Jurkat, Clone E6-1 (cell line): Measurements from ENCODE around the gene ELK3. TPM values are rescaled to one million over a fixed set of nuclear protein-coding genes. Genes with fewer than 3 reads are reported as not detected.

Source experiments
- DNase-seq: peaks from one replicate; pipeline ENCODE4 v3.0.0-alpha.2; 2011; ENCODE audit warnings: low read depth, low spot score
- H3K4me3 ChIP-seq: 2 replicates; pipeline ENCODE4 v1.5.1; 2011; ENCODE audit warnings: mild to moderate bottlenecking, low read length, control low read depth, moderate library complexity
- polyA plus RNA-seq: library from polyadenylated mRNA; unstranded; fragments of >200 nt; gene quantifications from one replicate; pipeline ENCODE4 v1.2.1, GENCODE V29; 2012; ENCODE audit warnings: missing spikeins; ENCODE audit not compliant: insufficient read length, insufficient read depth

The ELK3 gene
- 2.6 TPM for polyA plus RNA-seq

GRCh38 chr12:96193725-96194575 is at the start of gene ELK3:
Gene ELK3, plus strand, starts transcription at chr12:96194375.
- DNase-seq: peak; percentile 36
- peak within 1 kb of the TSS; percentile 79 for H3K4me3 ChIP-seq

DNA sequence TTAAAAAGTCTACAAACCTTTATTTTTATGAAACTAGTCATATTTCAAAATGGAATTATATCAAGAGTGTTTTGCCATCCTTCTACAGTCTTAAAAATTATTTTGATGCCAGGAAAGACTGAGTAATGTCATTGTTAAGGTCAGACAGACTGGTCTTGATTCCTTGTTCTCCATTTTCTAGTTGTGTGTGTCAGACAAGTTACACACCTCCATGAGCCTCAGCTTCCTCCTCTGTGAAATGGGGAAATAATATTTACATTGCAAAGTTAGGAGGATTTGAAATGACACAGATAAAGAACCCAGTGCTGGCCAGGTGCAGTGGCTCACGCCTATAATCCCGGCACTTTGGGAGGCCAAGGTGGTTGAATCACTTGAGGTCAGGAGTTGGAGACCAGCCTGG is 47.4 kb upstream of the ELK3 start:
- DNase-seq: no peak
- no peak overlapping the region for H3K4me3 ChIP-seq

GRCh38 chr12:96150442-96150841 is 43.7 kb upstream of the ELK3 start:
- DNase-seq: no peak
- H3K4me3 ChIP-seq: no peak overlapping the region

- H3K4me3 ChIP-seq: no peak overlapping the region
- no peak for DNase-seq
These were observed 42.0 kb upstream of the ELK3 start for GRCh38 chr12:96152164-96152563.

DNA sequence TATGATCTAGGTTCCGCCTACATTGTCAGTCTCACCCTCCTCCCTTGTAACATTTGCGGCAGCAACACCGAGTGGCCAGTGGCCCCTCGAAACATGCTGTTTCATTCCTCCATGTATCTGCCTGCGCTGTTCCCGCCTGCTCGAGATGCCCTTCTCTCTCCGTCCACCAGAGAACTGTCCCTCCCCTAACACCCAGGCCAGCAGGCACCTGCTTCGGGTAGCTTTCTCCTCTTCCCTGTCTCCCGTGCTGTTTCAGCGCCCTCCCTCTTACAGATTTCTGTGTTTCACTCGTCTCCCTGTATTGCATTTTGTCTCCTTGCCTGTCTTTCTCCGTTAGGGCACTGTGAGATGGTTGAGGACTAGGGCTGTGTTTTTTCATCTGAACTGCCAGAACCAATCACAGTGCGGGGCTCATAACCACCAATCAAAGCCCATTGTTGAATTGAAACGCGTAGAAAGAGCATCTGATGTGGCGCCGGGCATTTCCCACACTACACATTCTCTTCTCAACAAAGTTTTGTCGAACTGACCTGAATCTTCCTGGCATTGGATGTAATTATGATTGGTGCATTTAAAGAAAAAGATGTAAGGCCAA is 40.9 kb upstream of the ELK3 start:
- no peak for DNase-seq
- no peak overlapping the region for H3K4me3 ChIP-seq

GRCh38 chr12:96155181-96155580 is 39.0 kb upstream of the ELK3 start:
- H3K4me3 ChIP-seq: no peak overlapping the region
- DNase-seq: no peak

- no peak for DNase-seq
- H3K4me3 ChIP-seq: no peak overlapping the region
These were observed 38.4 kb upstream of the ELK3 start for GRCh38 chr12:96155781-96156180.

- DNase-seq: no peak
- no peak overlapping the region for H3K4me3 ChIP-seq
These were observed 38.0 kb upstream of the ELK3 start for GRCh38 chr12:96156211-96156610.

GRCh38 chr12:96157427-96157826 is 36.7 kb upstream of the ELK3 start:
- DNase-seq: no peak
- H3K4me3 ChIP-seq: no peak overlapping the region

DNA sequence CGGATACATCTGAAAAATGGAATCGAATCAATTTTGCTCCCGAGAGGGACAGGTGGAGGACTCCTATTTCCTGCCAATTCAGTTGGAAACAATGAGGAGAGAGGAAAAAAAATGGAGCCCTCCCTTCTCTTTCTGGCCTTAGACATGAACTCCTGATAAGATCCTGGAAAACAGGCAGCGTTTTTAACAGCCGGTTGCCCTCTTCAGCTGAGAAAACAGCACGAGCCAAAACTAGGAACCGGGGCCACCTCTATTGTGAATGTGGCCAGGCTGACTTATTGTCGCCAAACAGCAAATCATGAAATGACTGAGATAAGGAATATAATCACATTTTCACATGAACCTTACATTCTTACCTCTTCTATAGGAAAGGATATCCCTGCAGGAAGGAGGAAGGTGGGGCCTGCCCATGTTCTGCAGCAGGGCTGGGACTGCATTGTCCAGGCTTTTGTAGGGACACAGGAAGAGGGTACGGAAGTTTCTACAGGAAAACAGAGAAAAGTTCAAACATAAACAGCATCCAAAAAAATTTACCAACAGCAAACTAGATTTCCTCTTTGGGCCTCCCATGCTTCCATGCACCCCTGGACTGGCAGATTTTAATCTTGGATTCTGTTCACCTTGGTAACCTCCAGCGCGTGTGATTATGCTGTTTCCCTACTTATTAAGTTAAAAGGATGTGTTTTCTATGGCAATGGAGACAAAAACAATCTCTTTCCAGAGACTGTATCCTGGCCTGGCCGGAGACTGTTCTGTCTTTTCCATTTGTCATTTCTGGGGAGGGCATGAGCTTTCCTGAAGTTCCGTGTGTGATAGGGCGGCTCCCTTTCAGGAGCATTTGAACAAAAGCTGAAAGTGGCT is 29.0 kb upstream of the ELK3 start:
- H3K4me3 ChIP-seq: no peak overlapping the region
- DNase-seq: no peak

DNA sequence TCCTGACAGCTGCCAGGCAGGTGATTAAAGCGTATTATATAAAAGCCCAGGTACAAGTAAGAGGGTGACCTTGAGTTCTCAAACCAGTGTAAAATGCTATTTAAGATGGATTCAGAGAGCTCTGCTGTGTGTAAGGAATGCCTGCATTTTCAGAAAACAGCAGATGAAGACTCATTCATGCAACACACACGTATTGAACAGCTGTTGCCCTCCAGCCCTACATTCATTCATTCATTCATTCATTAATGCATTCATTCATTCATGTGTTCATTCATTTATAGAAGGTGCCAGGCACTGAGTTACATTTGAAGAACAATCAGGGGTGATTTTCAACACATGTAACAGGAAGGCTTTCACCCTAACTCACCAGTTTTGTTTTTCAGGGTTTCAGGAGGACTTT is 27.4 kb upstream of the ELK3 start:
- no peak overlapping the region for H3K4me3 ChIP-seq
- DNase-seq: no peak

DNA sequence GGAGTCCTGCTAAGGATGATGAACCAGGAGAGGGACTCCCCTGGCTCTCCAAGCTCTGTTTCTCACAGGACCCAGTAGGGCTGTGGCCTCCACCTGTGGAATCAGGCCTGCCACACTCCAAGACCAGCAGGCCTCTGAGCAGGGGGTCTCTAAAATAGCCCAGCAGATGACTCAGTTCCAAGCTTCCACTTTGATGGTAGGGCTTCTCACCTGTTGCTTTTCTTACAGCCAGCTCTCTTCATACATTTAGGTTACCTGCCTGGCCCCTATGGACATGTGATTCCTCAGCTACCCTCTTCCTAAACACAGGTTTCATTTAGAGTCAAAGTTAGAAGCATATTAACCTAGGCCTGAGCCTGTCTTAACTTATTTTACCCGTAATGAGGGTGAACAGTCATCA is 26.7 kb upstream of the ELK3 start:
- DNase-seq: no peak
- H3K4me3 ChIP-seq: no peak overlapping the region

DNA sequence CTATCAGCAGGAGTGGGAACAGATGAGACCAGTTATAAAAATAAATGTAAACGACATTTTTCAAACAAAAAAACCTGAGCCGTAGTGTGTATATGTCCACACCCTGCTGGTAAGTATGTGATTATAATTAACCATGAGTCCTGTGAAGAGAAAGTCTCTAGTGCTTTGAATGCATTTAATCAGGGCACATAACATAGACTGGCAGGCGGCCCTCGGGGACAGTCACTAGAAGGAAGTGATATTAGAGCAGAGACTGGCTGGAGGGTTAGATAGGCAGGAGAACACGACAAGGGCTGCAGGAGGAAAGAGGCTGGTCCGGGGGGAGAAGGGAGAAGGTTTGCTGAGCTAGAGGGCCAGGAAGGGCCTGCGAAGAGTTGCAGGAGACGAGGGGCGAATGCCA is 23.8 kb upstream of the ELK3 start:
- no peak for DNase-seq
- no peak overlapping the region for H3K4me3 ChIP-seq

- DNase-seq: no peak
- no peak overlapping the region for H3K4me3 ChIP-seq
These were observed 23.4 kb upstream of the ELK3 start for GRCh38 chr12:96170762-96171161.

DNA sequence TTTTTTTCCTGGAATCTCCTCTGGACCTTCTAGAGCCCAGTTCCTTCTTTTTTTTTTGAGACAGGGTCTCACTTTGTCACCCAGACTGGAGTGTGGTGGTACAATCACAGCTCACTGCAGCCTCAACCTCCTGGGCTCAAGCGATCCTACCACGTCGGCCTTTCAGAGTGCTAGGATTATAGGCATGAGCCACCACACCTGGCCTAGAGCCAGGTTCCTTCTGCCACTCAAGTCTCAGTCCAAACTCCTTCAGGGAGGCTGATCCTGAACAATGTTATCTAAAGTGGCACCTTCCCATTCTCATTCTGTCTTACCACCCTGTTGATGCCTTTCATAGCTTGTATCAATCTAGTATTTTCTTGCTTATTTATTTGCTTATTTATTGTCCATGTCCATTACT is 22.3 kb upstream of the ELK3 start:
- no peak overlapping the region for H3K4me3 ChIP-seq
- DNase-seq: no peak

DNA sequence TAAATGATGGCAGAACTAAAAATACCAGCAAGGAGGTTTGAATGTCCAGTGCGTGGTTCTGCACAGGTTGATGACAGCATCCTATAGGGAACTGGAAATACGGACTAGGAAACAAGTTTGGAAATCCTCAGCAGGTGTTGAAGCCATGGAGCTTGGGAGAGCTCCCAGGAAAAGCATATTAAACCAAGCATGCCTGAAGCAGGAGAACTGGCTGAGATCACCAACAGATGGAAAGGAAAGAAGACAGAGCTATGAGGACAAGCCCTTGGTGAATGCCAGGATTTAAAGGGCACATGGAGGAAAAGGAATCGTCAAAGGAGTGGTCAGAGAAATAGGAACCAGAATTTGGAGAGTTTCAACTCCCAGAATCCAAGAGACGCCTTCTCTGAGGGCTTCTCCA is 21.2 kb upstream of the ELK3 start:
- no peak for DNase-seq
- no peak overlapping the region for H3K4me3 ChIP-seq

DNA sequence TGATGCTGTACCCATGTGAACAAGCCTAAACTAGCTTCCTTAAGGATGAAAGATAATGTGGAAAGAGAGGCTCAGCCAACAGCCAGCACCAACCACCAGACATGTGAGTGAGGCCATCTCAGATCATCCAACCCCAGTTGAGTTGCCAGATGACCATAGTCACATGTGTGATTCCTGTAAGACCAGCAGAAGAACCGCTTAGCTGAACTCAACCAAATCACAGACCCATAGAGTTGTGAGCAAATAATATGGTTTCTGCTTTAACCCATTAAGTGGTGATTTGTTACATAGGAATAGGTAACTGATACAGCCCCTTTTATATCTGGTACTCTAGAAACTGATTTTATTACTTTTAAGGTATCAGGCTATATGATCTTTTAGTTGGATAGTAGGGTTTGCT is 17.6 kb upstream of the ELK3 start:
- DNase-seq: no peak
- H3K4me3 ChIP-seq: no peak overlapping the region

GRCh38 chr12:96177013-96177412 is 17.2 kb upstream of the ELK3 start:
- no peak overlapping the region for H3K4me3 ChIP-seq
- no peak for DNase-seq

- no peak for DNase-seq
- H3K4me3 ChIP-seq: no peak overlapping the region
These were observed 10.3 kb upstream of the ELK3 start for GRCh38 chr12:96183734-96184370.

GRCh38 chr12:96185914-96186313 is 8.3 kb upstream of the ELK3 start:
- DNase-seq: no peak
- H3K4me3 ChIP-seq: no peak overlapping the region
